GM12872 (cell line): Measurements from ENCODE around the gene RAB35.

Source experiments
- CTCF ChIP-seq: IDR thresholded peaks from 3 replicates; pipeline ENCODE4 v1.5.1; 2011; ENCODE audit warnings: low read depth, mild to moderate bottlenecking, low read length, moderate library complexity; ENCODE audit not compliant: insufficient read depth

Gene RAB35

GRCh38 chr12:120061575-120062214 lies 54.9 kb downstream of the RAB35 start:
- TF ChIP-seq CTCF, result no peak

GRCh38 chr12:120060717-120061116 lies 55.8 kb downstream of the RAB35 start:
- no peak for TF ChIP-seq CTCF

GRCh38 chr12:120060196-120060595 lies 56.4 kb downstream of the RAB35 start:
- no peak for TF ChIP-seq CTCF

- no peak for TF ChIP-seq CTCF
Observed at GRCh38 chr12:120056739-120057138, 59.8 kb downstream of the RAB35 start.

GRCh38 chr12:120055231-120056000 lies 61.1 kb downstream of the RAB35 start:
- TF ChIP-seq CTCF, result no peak

GRCh38 chr12:120054293-120054692 lies 62.3 kb downstream of the RAB35 start:
- no peak for TF ChIP-seq CTCF

- no peak for TF ChIP-seq CTCF
Observed at GRCh38 chr12:120051535-120051934, 65.0 kb downstream of the RAB35 start.
